ENCODE data around the gene SERINC1. TPM values are rescaled to one million over a fixed set of nuclear protein-coding genes. Genes with fewer than 3 reads are reported as not detected.

The SERINC1 gene
- total RNA-seq, 6 donors from 2014 or later, result 30.4 to 222 (median 188) TPM

GRCh38 chr6:122423734-122424133 is 47.9 kb downstream of the SERINC1 start:
- Histone ChIP-seq H3K4me1 (no peaks in the 10 kb centered on the region), H3K27me3 (no peaks in the 10 kb centered on the region), H3K9me3 (no peaks in the 10 kb centered on the region), H3K36me3 (peaks cover 3 to 78% (median 10%) of the 10 kb centered on the region in 4 donors), H3K4me3 (no peak overlapping the region), H3K27ac (no peak overlapping the region)
- no peak for ATAC-seq (ENCODE audit: low FRiP score in 2 of 2)
- 91 to 97% methylated on average over 1 of the region's 1 CpG for WGBS, 2 donors
- TF ChIP-seq EP300 (IDR thresholded peaks at IDR 0.05), result no peak
- TF ChIP-seq POLR2A (IDR thresholded peaks at IDR 0.05), result no peak
- TF ChIP-seq POLR2AphosphoS5 (IDR thresholded peaks at IDR 0.05), result no peak
- TF ChIP-seq, protein P1, sequence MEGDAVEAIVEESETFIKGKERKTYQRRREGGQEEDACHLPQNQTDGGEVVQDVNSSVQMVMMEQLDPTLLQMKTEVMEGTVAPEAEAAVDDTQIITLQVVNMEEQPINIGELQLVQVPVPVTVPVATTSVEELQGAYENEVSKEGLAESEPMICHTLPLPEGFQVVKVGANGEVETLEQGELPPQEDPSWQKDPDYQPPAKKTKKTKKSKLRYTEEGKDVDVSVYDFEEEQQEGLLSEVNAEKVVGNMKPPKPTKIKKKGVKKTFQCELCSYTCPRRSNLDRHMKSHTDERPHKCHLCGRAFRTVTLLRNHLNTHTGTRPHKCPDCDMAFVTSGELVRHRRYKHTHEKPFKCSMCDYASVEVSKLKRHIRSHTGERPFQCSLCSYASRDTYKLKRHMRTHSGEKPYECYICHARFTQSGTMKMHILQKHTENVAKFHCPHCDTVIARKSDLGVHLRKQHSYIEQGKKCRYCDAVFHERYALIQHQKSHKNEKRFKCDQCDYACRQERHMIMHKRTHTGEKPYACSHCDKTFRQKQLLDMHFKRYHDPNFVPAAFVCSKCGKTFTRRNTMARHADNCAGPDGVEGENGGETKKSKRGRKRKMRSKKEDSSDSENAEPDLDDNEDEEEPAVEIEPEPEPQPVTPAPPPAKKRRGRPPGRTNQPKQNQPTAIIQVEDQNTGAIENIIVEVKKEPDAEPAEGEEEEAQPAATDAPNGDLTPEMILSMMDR (IDR thresholded peaks at IDR 0.05), result no peak
- no peak for DNase-seq

DNA sequence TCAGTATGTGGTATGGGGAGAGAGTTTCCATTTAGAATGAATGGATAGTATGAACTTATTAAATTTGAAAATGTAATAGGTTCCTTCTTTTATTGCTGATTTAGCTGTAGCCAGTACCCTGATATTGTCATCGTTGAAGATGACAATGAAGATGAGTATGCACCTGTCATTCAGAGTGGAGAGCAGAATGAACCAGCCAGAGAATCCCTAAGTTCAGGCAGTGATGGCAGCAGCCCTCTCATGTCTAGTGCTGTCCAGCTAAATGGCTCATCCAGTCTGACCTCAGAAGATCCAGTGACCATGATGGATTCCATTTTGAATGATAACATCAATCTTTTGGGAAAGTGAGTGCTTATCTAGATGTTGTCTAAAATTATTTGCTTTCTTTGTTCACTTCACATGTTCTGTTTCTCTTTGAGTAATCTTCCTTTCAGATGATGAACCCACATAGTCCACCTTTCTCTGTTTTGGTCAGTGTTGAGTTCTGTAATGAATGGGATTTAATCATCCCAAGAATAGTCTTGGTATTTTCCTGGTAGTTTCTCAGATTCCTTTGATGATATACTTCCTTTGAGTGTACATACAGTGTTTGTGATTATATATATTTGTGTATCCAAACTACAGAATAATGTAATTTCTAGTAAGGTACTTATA is 48.9 kb downstream of the SERINC1 start:
- Histone ChIP-seq H3K4me3 (no peak overlapping the region), H3K27ac (no peak overlapping the region), H3K36me3 (peaks cover 3 to 76% (median 11%) of the 10 kb centered on the region in 4 donors), H3K4me1 (no peaks in the 10 kb centered on the region), H3K27me3 (no peaks in the 10 kb centered on the region), H3K9me3 (no peaks in the 10 kb centered on the region)
- no peak for ATAC-seq (ENCODE audit: low FRiP score in 2 of 2)
- TF ChIP-seq POLR2A (IDR thresholded peaks at IDR 0.05), result no peak
- no peak for TF ChIP-seq EP300 (IDR thresholded peaks at IDR 0.05)
- TF ChIP-seq POLR2AphosphoS5 (IDR thresholded peaks at IDR 0.05), result no peak
- TF ChIP-seq, protein P1 (IDR thresholded peaks at IDR 0.05), result no peak
- WGBS, 2 donors, result 92 to 100% methylated on average over 1 of the region's 1 CpG
- DNase-seq, result no peak

- DNase-seq (no peak), ATAC-seq (ENCODE audit: low FRiP score in 2 of 2) (no peak)
- no peaks in the 10 kb centered on the region for H3K9me3 ChIP-seq
- H3K4me1 ChIP-seq, result no peaks in the 10 kb centered on the region
- peaks cover 3 to 74% (median 11%) of the 10 kb centered on the region in 4 donors for H3K36me3 ChIP-seq
- 97% methylated on average over 2 of the region's 2 CpGs for WGBS, 2 donors
- no peak overlapping the region for H3K4me3 ChIP-seq
- TF ChIP-seq EP300 (IDR thresholded peaks at IDR 0.05) (no peak), POLR2AphosphoS5 (IDR thresholded peaks at IDR 0.05) (no peak)
- H3K27ac ChIP-seq, result no peak overlapping the region
- no peaks in the 10 kb centered on the region for H3K27me3 ChIP-seq
Observed at GRCh38 chr6:122422003-122422402, 49.6 kb downstream of the SERINC1 start.

DNA sequence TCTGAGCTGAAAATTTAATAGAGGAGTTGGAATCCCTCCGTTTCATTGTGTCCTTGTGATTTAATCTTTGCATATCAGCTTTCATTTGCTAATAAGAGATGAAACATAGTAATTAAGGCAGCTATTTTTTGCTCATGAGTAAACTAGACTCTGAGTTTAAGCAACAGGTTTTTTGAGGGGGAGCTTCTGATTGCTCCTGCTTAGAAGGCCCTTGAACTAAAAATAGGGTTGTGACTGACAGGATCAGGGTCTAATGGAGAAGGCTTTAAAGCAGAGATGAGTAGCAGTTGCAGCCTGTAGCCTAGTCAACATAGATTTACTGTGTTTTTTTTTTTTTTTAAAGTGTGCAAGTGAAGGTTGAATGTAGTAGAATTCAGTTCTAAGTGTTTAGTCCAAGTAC is 54.8 kb downstream of the SERINC1 start:
- ATAC-seq (ENCODE audit: low FRiP score in 2 of 2) (no peak), DNase-seq (no peak)
- no peaks in the 10 kb centered on the region for H3K4me1 ChIP-seq
- 88 to 93% methylated on average over 1 of the region's 1 CpG for WGBS, 2 donors
- H3K9me3 ChIP-seq, result no peaks in the 10 kb centered on the region
- no peak for TF ChIP-seq POLR2A (IDR thresholded peaks at IDR 0.05)
- no peak for TF ChIP-seq POLR2AphosphoS5 (IDR thresholded peaks at IDR 0.05)
- TF ChIP-seq, protein P1 (IDR thresholded peaks at IDR 0.05), result no peak
- H3K36me3 ChIP-seq, result peaks cover 0 to 46% (median 12%) of the 10 kb centered on the region in 4 donors
- H3K27me3 ChIP-seq, result no peaks in the 10 kb centered on the region
- no peak overlapping the region for H3K27ac ChIP-seq
- H3K4me3 ChIP-seq, result no peak overlapping the region

- Histone ChIP-seq H3K27me3 (no peaks in the 10 kb centered on the region), H3K4me1 (no peaks in the 10 kb centered on the region), H3K4me3 (no peak overlapping the region), H3K9me3 (no peaks in the 10 kb centered on the region), H3K27ac (no peak overlapping the region), H3K36me3 (peaks cover 0 to 18% (median 6%) of the 10 kb centered on the region in 4 donors)
- ATAC-seq (ENCODE audit: low FRiP score in 2 of 2) (no peak), DNase-seq (no peak)
- no peak for TF ChIP-seq EP300 (IDR thresholded peaks at IDR 0.05)
- TF ChIP-seq POLR2AphosphoS5 (IDR thresholded peaks at IDR 0.05), result no peak
- TF ChIP-seq POLR2A (IDR thresholded peaks at IDR 0.05), result no peak
- TF ChIP-seq, protein P1 (IDR thresholded peaks at IDR 0.05), result no peak
Observed at GRCh38 chr6:122412001-122412400, 59.6 kb downstream of the SERINC1 start.
